Peyer's patch (tissue), 4 donors: ENCODE measurements around the gene DARS1. TPM values are rescaled to one million over a fixed set of nuclear protein-coding genes. Genes with fewer than 3 reads are reported as not detected.

Experiments
- DNase-seq, 3 donors: peaks; one replicate each; pipeline ENCODE4 v3.0.0-alpha.2; 2017 to 2019
- H3K27ac ChIP-seq, 4 donors: fragments of 200-600 bp; sonication (generic); one replicate each; pipeline ENCODE4 v1.5.1; 2016 to 2019
- H3K27me3 ChIP-seq, 2 donors: fragments of 200-600 bp; sonication (generic); one replicate each; pipeline ENCODE4 v1.5.1; 2019
- H3K36me3 ChIP-seq, 3 donors: fragments of 200-600 bp; sonication (generic); one replicate each; pipeline ENCODE4 v1.5.1; 2016 to 2019
- H3K4me1 ChIP-seq, 4 donors: fragments of 200-600 bp; sonication (generic); one replicate each; pipeline ENCODE4 v1.5.1; 2016 to 2019
- H3K4me3 ChIP-seq, 4 donors: fragments of 200-600 bp; sonication (generic); 1 replicate in 3 of 4; 2 replicates in 1 of 4; pipeline ENCODE4 v1.5.1; 2016 to 2019; ENCODE audit warnings: mild to moderate bottlenecking in 1 of 4
- H3K9me3 ChIP-seq, 4 donors: fragments of 200-600 bp; sonication (generic); one replicate each; pipeline ENCODE4 v1.5.1; 2016 to 2019; ENCODE audit warnings: mild to moderate bottlenecking in 1 of 4
- POLR2A ChIP-seq, 2 donors: fragments of 450-650 bp; IDR thresholded peaks; one replicate each; pipeline ENCODE4 v1.5.1; 2017; ENCODE audit warnings: antibody characterized with exemption in 2 of 2, mild to moderate bottlenecking in 2 of 2, moderate library complexity in 2 of 2
- total RNA-seq, 4 donors: library from RNA; depleted of rRNA; stranded (reverse); fragments of >200 nt; gene quantifications; one replicate each; pipeline ENCODE4 v1.1.0, GENCODE V29; 2016
- TF ChIP-seq, protein P1 (sequence below), 6 experiments: fragments of 450-650 bp in 4 of 6; fragments of 200-600 bp in 2 of 6; sonication (generic) in 1 of 6; IDR thresholded peaks; one replicate each; pipeline ENCODE4 v1.5.1; 2017 to 2019; ENCODE audit warnings: antibody characterized with exemption in 6 of 6, mild to moderate bottlenecking in 3 of 6, moderate library complexity in 1 of 6

Gene DARS1
- total RNA-seq, 4 donors from 2014 or later: 27.5 to 75.9 (median 30.6) TPM

DNA sequence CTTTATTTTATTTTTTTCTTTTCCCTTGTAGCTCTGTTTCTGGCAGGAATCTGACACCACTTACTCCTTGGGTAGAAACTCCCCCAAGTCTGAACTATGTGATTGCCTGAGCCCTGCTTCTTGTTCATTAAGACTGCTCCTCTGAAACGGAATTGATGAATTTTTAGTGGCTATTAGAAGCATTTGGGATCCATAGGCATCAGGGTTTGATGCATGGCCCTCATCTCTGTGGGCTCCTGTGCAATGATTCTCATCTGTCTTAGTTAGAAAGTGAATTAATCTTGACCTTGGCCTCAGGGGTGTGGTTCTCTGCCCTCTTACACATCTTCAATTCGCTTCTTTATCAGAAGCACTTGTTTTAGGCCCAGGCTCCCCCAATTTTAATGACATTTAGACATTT, 31.0 kb upstream of the DARS1 start:
- no peak overlapping the region for H3K4me3 ChIP-seq
- H3K27ac ChIP-seq: no peak overlapping the region
- H3K9me3 ChIP-seq: no peaks in the 10 kb centered on the region
- TF ChIP-seq, protein P1, sequence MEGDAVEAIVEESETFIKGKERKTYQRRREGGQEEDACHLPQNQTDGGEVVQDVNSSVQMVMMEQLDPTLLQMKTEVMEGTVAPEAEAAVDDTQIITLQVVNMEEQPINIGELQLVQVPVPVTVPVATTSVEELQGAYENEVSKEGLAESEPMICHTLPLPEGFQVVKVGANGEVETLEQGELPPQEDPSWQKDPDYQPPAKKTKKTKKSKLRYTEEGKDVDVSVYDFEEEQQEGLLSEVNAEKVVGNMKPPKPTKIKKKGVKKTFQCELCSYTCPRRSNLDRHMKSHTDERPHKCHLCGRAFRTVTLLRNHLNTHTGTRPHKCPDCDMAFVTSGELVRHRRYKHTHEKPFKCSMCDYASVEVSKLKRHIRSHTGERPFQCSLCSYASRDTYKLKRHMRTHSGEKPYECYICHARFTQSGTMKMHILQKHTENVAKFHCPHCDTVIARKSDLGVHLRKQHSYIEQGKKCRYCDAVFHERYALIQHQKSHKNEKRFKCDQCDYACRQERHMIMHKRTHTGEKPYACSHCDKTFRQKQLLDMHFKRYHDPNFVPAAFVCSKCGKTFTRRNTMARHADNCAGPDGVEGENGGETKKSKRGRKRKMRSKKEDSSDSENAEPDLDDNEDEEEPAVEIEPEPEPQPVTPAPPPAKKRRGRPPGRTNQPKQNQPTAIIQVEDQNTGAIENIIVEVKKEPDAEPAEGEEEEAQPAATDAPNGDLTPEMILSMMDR (IDR thresholded peaks at IDR 0.05): no peak
- TF ChIP-seq POLR2A (IDR thresholded peaks at IDR 0.05): no peak
- H3K4me1 ChIP-seq: peaks cover 0 to 8% (median 0%) of the 10 kb centered on the region in 4 donors
- DNase-seq: no peak
- no peaks in the 10 kb centered on the region for H3K36me3 ChIP-seq
- H3K27me3 ChIP-seq: no peaks in the 10 kb centered on the region

GRCh38 chr2:136015699-136016098, 30.3 kb upstream of the DARS1 start:
- Histone ChIP-seq H3K36me3 (no peaks in the 10 kb centered on the region), H3K4me3 (no peak overlapping the region), H3K27ac (no peak overlapping the region), H3K9me3 (no peaks in the 10 kb centered on the region), H3K27me3 (no peaks in the 10 kb centered on the region), H3K4me1 (peaks cover 0 to 8% (median 0%) of the 10 kb centered on the region in 4 donors)
- TF ChIP-seq, protein P1 (IDR thresholded peaks at IDR 0.05): no peak
- no peak for TF ChIP-seq POLR2A (IDR thresholded peaks at IDR 0.05)
- DNase-seq: no peak

DNA sequence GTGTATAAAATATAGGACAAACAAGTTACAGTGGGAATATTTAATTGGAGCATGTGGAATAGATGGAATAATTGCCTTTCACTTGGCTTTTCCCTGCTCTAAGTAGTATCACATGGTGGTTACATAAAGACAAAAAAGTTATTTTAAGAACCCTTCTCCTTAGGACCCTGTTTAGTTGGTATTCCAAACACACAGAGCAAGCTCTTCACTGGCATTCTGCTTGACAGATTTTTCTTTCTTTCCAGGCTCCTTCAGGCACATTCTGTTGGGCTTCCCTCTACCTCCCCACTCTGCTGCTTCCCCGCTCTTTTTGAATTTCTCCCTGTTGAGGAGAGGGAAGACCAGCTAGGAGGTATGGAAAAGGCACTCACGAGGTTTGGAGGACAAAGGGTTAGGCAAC, 29.0 kb upstream of the DARS1 start:
- TF ChIP-seq, protein P1 (IDR thresholded peaks at IDR 0.05): no peak
- no peak for TF ChIP-seq POLR2A (IDR thresholded peaks at IDR 0.05)
- Histone ChIP-seq H3K27ac (no peak overlapping the region), H3K4me1 (peaks cover 0 to 8% (median under 1%) of the 10 kb centered on the region in 4 donors), H3K9me3 (no peaks in the 10 kb centered on the region), H3K27me3 (no peaks in the 10 kb centered on the region), H3K36me3 (no peaks in the 10 kb centered on the region), H3K4me3 (no peak overlapping the region)
- no peak for DNase-seq

DNA sequence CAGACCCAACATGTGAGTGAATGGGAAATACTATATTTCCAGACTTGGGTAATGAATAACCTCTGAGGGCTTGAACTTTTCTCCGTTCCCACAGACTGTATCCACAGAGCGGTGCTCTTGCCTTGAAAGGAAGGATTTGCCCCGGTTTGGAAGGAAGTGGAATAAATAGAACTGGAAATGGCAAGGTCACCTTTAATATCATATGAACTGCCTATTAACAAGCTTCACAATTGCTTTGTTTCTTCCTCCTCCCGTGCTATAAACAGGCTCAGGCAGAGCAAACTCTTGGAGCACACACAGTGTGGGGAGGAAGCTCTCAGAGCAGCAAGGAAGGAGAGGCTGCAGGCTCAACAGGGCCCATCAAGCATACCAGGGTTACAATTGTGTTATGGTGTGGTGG, 28.5 kb upstream of the DARS1 start:
- no peak for DNase-seq
- Histone ChIP-seq H3K27ac (no peak overlapping the region), H3K4me1 (peaks cover 0 to 8% (median 1%) of the 10 kb centered on the region in 4 donors), H3K36me3 (no peaks in the 10 kb centered on the region), H3K9me3 (no peaks in the 10 kb centered on the region), H3K27me3 (no peaks in the 10 kb centered on the region), H3K4me3 (no peak overlapping the region)
- TF ChIP-seq, protein P1 (IDR thresholded peaks at IDR 0.05): peak in 1 of 6 experiments; percentile 8
- TF ChIP-seq POLR2A (IDR thresholded peaks at IDR 0.05): no peak

DNA sequence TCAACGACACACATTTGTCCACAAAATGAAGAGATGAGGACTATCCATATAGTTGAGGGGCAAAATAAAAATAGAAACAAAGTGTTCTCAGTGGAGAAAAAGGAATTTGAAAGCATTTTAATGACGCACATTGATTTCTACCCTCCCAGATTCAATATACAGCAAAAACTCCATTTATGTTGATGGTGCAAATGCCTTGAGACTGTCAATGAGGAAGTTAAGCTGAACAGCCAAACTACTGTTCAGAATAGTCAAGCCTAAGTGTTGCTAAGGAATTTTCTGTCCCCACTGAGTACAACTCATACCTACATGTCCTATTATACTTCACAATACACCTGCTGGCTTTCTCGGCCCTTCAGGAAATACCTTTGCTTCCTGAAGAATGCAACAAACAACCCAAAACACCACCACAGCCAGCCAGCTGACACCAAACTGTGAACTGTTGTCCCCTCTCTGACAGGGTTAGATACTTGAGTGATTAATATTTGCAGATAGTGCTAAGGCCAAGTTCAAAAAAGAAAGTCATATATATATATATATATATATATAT, 27.8 kb upstream of the DARS1 start:
- Histone ChIP-seq H3K27me3 (no peaks in the 10 kb centered on the region), H3K4me3 (no peak overlapping the region), H3K9me3 (no peaks in the 10 kb centered on the region), H3K27ac (no peak overlapping the region), H3K36me3 (no peaks in the 10 kb centered on the region), H3K4me1 (peaks cover 0 to 8% (median 1%) of the 10 kb centered on the region in 4 donors)
- DNase-seq: no peak
- TF ChIP-seq, protein P1 (IDR thresholded peaks at IDR 0.05): no peak
- no peak for TF ChIP-seq POLR2A (IDR thresholded peaks at IDR 0.05)

GRCh38 chr2:136012315-136012714, 26.9 kb upstream of the DARS1 start:
- H3K36me3 ChIP-seq: no peaks in the 10 kb centered on the region
- no peaks in the 10 kb centered on the region for H3K9me3 ChIP-seq
- H3K4me3 ChIP-seq: no peak overlapping the region
- no peak overlapping the region for H3K27ac ChIP-seq
- TF ChIP-seq, protein P1 (IDR thresholded peaks at IDR 0.05): no peak
- no peak for TF ChIP-seq POLR2A (IDR thresholded peaks at IDR 0.05)
- DNase-seq: no peak
- no peaks in the 10 kb centered on the region for H3K27me3 ChIP-seq
- H3K4me1 ChIP-seq: peaks cover 0 to 8% (median 1%) of the 10 kb centered on the region in 4 donors
